Measurements from ENCODE around the gene ZP4.

DNA sequence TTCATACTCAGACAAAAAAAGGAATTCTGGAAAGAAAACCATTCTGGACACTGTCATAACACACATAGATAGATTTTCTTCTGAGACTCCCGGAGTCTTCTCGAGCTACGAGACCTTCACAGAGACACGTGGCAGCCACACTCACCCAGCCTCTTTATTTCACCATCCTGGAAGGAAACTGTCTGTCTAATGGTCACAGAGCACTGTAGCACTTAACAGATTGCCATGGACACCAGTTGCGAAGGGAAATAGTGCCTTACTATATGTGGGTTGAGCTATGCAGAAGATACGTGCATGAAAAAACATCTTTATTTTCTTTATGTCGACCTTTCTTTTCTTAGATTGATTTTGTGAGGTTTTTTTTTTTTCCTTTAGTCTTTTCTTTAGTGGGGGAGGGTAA, 57.9 kb downstream of the ZP4 start:
- TF ChIP-seq, protein P1, sequence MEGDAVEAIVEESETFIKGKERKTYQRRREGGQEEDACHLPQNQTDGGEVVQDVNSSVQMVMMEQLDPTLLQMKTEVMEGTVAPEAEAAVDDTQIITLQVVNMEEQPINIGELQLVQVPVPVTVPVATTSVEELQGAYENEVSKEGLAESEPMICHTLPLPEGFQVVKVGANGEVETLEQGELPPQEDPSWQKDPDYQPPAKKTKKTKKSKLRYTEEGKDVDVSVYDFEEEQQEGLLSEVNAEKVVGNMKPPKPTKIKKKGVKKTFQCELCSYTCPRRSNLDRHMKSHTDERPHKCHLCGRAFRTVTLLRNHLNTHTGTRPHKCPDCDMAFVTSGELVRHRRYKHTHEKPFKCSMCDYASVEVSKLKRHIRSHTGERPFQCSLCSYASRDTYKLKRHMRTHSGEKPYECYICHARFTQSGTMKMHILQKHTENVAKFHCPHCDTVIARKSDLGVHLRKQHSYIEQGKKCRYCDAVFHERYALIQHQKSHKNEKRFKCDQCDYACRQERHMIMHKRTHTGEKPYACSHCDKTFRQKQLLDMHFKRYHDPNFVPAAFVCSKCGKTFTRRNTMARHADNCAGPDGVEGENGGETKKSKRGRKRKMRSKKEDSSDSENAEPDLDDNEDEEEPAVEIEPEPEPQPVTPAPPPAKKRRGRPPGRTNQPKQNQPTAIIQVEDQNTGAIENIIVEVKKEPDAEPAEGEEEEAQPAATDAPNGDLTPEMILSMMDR (conservative IDR thresholded peaks at IDR 0.05; ENCODE audit: low read depth, low read length): no peak
- no peak for TF ChIP-seq EZH2 (IDR thresholded peaks at IDR 0.05; ENCODE audit: low read length, unreplicated experiment)
